ENCODE data around the gene DGKI. TPM values are rescaled to one million over a fixed set of nuclear protein-coding genes. Genes with fewer than 3 reads are reported as not detected.

The DGKI gene
- total and polyA plus RNA-seq, 2 donors (not counting 1 experiment from before 2014, with no cell fraction given) = not detected

GRCh38 chr7:137578541-137578940 lies 268.2 kb downstream of the DGKI start:
- Histone ChIP-seq H3K4me1 (ENCODE audit: control insufficient read depth in 2 of 2, insufficient read depth in 2 of 2, low read length in 2 of 2) (no peaks in the 10 kb centered on the region), H3K36me3 (replicated peaks in 1 of 2; ENCODE audit: control extremely low read depth in 1 of 2, control insufficient read depth in 1 of 2, extremely low read depth in 1 of 2, insufficient read depth in 2 of 2, low read length in 1 of 2) (no peaks in the 10 kb centered on the region), H3K9ac (ENCODE audit: low read length) (no peak overlapping the region), H3K9me3 (ENCODE audit: control extremely low read depth in 1 of 3, control insufficient read depth in 2 of 3, insufficient read depth in 1 of 3, low read length in 2 of 3) (no peaks in the 10 kb centered on the region), H4K20me1 (ENCODE audit: control insufficient read depth, insufficient read depth, low read length, poor library complexity, severe bottlenecking) (no peaks in the 10 kb centered on the region), H3K27me3 (replicated peaks in 1 of 4; ENCODE audit: control extremely low read depth in 1 of 4, control insufficient read depth in 3 of 4, insufficient read depth in 4 of 4, low read length in 3 of 4) (no peaks in the 10 kb centered on the region), H3K79me2 (ENCODE audit: control insufficient read depth, insufficient read depth, low read length) (no peaks in the 10 kb centered on the region), H3K27ac (ENCODE audit: low read length in 2 of 2) (no peak overlapping the region), H3K4me3 (ENCODE audit: control extremely low read depth in 1 of 5, extremely low read depth in 1 of 5, insufficient read depth in 1 of 5, low read depth in 2 of 5, low read length in 4 of 5) (no peak overlapping the region), H3K4me2 (replicated peaks; ENCODE audit: low read depth, low read length, poor library complexity, severe bottlenecking) (no peak overlapping the region), H2AFZ (ENCODE audit: insufficient read depth, low read depth, low read length, poor library complexity, severe bottlenecking) (no peak overlapping the region)
- Mint-ChIP-seq H3K9me3 (ENCODE audit: insufficient read depth) (no peaks in the 10 kb centered on the region), H3K4me1 (no peaks in the 10 kb centered on the region), H3K27me3 (no peaks in the 10 kb centered on the region), H3K27ac (no peak overlapping the region), H3K4me3 (no peak overlapping the region)
- ATAC-seq (ENCODE audit: low read depth) (no peak), DNase-seq (no peak)
- POLR2A ChIA-PET = no interaction called here
- CTCF ChIA-PET = no interaction called here
- no peak for TF ChIP-seq EZH2 (IDR thresholded peaks at IDR 0.05; ENCODE audit: borderline replicate concordance, insufficient read depth, low read depth, low read length, poor library complexity, severe bottlenecking)
- TF ChIP-seq CTCF (IDR thresholded peaks at IDR 0.05) = no peak
- 94% methylated on average over 3 of the region's 4 CpGs for WGBS (ENCODE audit: insufficient coverage)
- intact Hi-C loops (cut with micrococcal nuclease) = no loop called here

GRCh38 chr7:137577184-137577583 lies 269.6 kb downstream of the DGKI start:
- Mint-ChIP-seq H3K4me1 (no peaks in the 10 kb centered on the region), H3K27me3 (no peaks in the 10 kb centered on the region), H3K27ac (no peak overlapping the region), H3K4me3 (no peak overlapping the region), H3K9me3 (ENCODE audit: insufficient read depth) (no peaks in the 10 kb centered on the region)
- no peaks in the 10 kb centered on the region for H3K4me1 ChIP-seq (ENCODE audit: control insufficient read depth in 2 of 2, insufficient read depth in 2 of 2, low read length in 2 of 2)
- no peaks in the 10 kb centered on the region for H4K20me1 ChIP-seq (ENCODE audit: control insufficient read depth, insufficient read depth, low read length, poor library complexity, severe bottlenecking)
- H2AFZ ChIP-seq (ENCODE audit: insufficient read depth, low read depth, low read length, poor library complexity, severe bottlenecking) = no peak overlapping the region
- no peaks in the 10 kb centered on the region for H3K36me3 ChIP-seq (replicated peaks in 1 of 2; ENCODE audit: control extremely low read depth in 1 of 2, control insufficient read depth in 1 of 2, extremely low read depth in 1 of 2, insufficient read depth in 2 of 2, low read length in 1 of 2)
- H3K4me2 ChIP-seq (replicated peaks; ENCODE audit: low read depth, low read length, poor library complexity, severe bottlenecking) = no peak overlapping the region
- no peaks in the 10 kb centered on the region for H3K27me3 ChIP-seq (replicated peaks in 1 of 4; ENCODE audit: control extremely low read depth in 1 of 4, control insufficient read depth in 3 of 4, insufficient read depth in 4 of 4, low read length in 3 of 4)
- no CpG with 5 or more reads among the region's 1 CpG for WGBS (ENCODE audit: insufficient coverage)
- no peaks in the 10 kb centered on the region for H3K9me3 ChIP-seq (ENCODE audit: control extremely low read depth in 1 of 3, control insufficient read depth in 2 of 3, insufficient read depth in 1 of 3, low read length in 2 of 3)
- ChIA-PET POLR2A (no interaction called here), CTCF (no interaction called here)
- TF ChIP-seq EZH2 (IDR thresholded peaks at IDR 0.05; ENCODE audit: borderline replicate concordance, insufficient read depth, low read depth, low read length, poor library complexity, severe bottlenecking) (no peak), CTCF (IDR thresholded peaks at IDR 0.05) (no peak)
- no peak overlapping the region for H3K4me3 ChIP-seq (ENCODE audit: control extremely low read depth in 1 of 5, extremely low read depth in 1 of 5, insufficient read depth in 1 of 5, low read depth in 2 of 5, low read length in 4 of 5)
- no peak overlapping the region for H3K9ac ChIP-seq (ENCODE audit: low read length)
- no peak for ATAC-seq (ENCODE audit: low read depth)
- DNase-seq = no peak
- H3K27ac ChIP-seq (ENCODE audit: low read length in 2 of 2) = no peak overlapping the region
- no peaks in the 10 kb centered on the region for H3K79me2 ChIP-seq (ENCODE audit: control insufficient read depth, insufficient read depth, low read length)
- intact Hi-C loops (cut with micrococcal nuclease) = no loop called here

Measured in B cell (primary cell).